HFFc6 (cell line): ENCODE results near the gene ABCA9. TPM values are rescaled to one million over a fixed set of nuclear protein-coding genes. Genes with fewer than 3 reads are reported as not detected.

ENCODE experiments used
- DNase-seq: peaks from one replicate; pipeline ENCODE4 v3.0.0-alpha.2; 2018
- H3K27ac Mint-ChIP-seq: 2 replicates; pipeline ENCODE4 v1.8.0; 2020; ENCODE audit warnings: mild to moderate bottlenecking, mixed read lengths
- H3K27me3 Mint-ChIP-seq: 2 replicates; pipeline ENCODE4 v1.8.0; 2021; ENCODE audit warnings: mild to moderate bottlenecking, moderate library complexity, mixed read lengths; ENCODE audit not compliant: insufficient read depth
- H3K36me3 Mint-ChIP-seq: 2 replicates; pipeline ENCODE4 v1.8.0; 2021; ENCODE audit warnings: low read depth, mixed read lengths
- H3K4me1 Mint-ChIP-seq: 2 replicates; pipeline ENCODE4 v1.8.0; 2020; ENCODE audit warnings: low read depth, mixed read lengths
- H3K4me3 Mint-ChIP-seq: 2 replicates; pipeline ENCODE4 v1.8.0; 2020; ENCODE audit warnings: mild to moderate bottlenecking, moderate library complexity, mixed read lengths
- H3K9me3 Mint-ChIP-seq: 2 replicates; pipeline ENCODE4 v1.8.0; 2020; ENCODE audit warnings: mild to moderate bottlenecking, mixed read lengths
- CTCF ChIP-seq: fragments of 200-600 bp; sonication (generic); IDR thresholded peaks from 2 replicates; pipeline ENCODE4 v1.5.0; 2021; ENCODE audit warnings: antibody characterized with exemption, mild to moderate bottlenecking
- long read RNA-seq: library from polyadenylated mRNA; unstranded; transcript quantifications from one replicate; pipeline ENCODE4 v2.0.0, GENCODE V29; 2019
- total RNA-seq, 6 experiments: library from RNA; stranded (reverse); fragmentation: NEBNext Ultra II Directional; extraction: Animal tissue kit (Norgen Biotek cat#: 25700); gene quantifications; 2 replicates in 1 of 6; 3 replicates in 5 of 6; pipeline ENCODE4 v1.2.3, GENCODE V29; 2021

The ABCA9 gene, protein sequence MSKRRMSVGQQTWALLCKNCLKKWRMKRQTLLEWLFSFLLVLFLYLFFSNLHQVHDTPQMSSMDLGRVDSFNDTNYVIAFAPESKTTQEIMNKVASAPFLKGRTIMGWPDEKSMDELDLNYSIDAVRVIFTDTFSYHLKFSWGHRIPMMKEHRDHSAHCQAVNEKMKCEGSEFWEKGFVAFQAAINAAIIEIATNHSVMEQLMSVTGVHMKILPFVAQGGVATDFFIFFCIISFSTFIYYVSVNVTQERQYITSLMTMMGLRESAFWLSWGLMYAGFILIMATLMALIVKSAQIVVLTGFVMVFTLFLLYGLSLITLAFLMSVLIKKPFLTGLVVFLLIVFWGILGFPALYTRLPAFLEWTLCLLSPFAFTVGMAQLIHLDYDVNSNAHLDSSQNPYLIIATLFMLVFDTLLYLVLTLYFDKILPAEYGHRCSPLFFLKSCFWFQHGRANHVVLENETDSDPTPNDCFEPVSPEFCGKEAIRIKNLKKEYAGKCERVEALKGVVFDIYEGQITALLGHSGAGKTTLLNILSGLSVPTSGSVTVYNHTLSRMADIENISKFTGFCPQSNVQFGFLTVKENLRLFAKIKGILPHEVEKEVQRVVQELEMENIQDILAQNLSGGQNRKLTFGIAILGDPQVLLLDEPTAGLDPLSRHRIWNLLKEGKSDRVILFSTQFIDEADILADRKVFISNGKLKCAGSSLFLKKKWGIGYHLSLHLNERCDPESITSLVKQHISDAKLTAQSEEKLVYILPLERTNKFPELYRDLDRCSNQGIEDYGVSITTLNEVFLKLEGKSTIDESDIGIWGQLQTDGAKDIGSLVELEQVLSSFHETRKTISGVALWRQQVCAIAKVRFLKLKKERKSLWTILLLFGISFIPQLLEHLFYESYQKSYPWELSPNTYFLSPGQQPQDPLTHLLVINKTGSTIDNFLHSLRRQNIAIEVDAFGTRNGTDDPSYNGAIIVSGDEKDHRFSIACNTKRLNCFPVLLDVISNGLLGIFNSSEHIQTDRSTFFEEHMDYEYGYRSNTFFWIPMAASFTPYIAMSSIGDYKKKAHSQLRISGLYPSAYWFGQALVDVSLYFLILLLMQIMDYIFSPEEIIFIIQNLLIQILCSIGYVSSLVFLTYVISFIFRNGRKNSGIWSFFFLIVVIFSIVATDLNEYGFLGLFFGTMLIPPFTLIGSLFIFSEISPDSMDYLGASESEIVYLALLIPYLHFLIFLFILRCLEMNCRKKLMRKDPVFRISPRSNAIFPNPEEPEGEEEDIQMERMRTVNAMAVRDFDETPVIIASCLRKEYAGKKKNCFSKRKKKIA (N-terminal part only)
- total RNA-seq = not detected
- long read RNA-seq = 0 reads

DNA sequence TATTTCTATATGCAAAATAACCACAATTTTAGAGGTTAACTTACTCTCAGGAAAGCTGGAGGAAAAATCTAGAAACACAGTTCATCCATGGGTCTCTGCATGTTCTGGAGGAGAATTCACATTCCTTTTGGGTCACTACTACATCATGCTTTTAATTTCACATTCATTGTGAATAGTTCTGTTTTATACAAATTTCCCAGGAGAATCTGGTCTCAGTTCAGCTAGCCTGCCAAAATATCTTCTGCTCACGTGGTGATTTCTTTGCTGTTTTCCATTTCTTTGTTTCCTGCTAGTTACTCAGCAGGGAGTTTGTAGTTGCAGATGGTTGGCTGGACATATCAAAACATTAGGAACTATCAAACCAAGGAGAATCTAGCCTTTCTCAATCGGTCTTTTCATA, at the start of gene ABCA9:
Gene ABCA9 (minus strand): TSS at position 106 of the 400 bp plus-strand sequence. CDS start 9,801 bp downstream, outside the sequence.
- Mint-ChIP-seq H3K36me3 (no peaks in the 10 kb centered on the region), H3K4me1 (no peaks in the 10 kb centered on the region), H3K27ac (no peak within 1 kb of the TSS), H3K27me3 (no peaks in the 10 kb centered on the region; the same call in 1 of the 2 replicates), H3K4me3 (no peak within 1 kb of the TSS), H3K9me3 (peaks cover 23% of the 10 kb centered on the region)
- DNase-seq = no peak
- no peak for TF ChIP-seq CTCF

GRCh38 chr17:69105907-69106730, 45.4 kb upstream of the ABCA9 start:
- H3K27ac Mint-ChIP-seq = no peak overlapping the region
- H3K4me3 Mint-ChIP-seq = no peak overlapping the region
- H3K27me3 Mint-ChIP-seq = no peaks in the 10 kb centered on the region
- no peaks in the 10 kb centered on the region for H3K36me3 Mint-ChIP-seq
- no peak for DNase-seq
- peaks cover 44% of the 10 kb centered on the region for H3K9me3 Mint-ChIP-seq
- H3K4me1 Mint-ChIP-seq = no peaks in the 10 kb centered on the region
- no peak for TF ChIP-seq CTCF

DNA sequence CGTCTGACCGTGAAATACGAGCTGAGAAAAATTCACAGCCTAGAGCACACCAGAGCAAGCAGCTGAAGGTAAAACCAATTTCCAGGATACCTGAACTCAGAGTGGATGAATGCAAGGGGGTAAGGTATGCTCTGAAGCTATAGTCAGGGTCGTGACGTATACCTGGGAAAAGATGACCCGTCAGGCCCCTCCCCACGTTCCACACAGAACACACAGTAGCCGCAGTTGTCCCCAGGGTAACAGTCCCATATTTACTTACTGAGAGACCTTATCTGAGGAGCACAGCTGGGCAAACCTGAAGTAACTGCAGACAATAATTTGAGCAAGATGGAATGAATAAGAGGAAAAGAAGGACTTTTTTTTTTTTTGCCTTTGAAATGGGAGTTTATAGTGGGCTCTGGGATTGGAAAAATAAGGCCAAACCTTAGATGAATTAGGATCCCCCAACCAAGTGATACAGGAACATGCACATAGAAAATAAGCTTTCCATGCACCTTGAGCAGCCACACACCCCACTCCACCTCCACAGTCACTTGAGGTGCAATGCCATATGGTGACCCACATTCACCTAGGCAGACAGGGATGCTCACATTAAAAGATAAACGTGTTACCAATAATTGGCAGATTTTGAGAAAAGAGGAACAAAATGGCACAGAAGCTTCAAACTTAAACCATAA, 43.0 kb upstream of the ABCA9 start:
- H3K36me3 Mint-ChIP-seq = no peaks in the 10 kb centered on the region
- H3K27me3 Mint-ChIP-seq = no peaks in the 10 kb centered on the region
- H3K27ac Mint-ChIP-seq = no peak overlapping the region
- H3K4me1 Mint-ChIP-seq = no peaks in the 10 kb centered on the region
- no peak for TF ChIP-seq CTCF
- H3K9me3 Mint-ChIP-seq = peaks cover 46% of the 10 kb centered on the region
- DNase-seq = no peak
- no peak overlapping the region for H3K4me3 Mint-ChIP-seq

- Mint-ChIP-seq H3K9me3 (peaks cover 25% of the 10 kb centered on the region), H3K27me3 (no peaks in the 10 kb centered on the region), H3K4me1 (no peaks in the 10 kb centered on the region), H3K36me3 (no peaks in the 10 kb centered on the region), H3K4me3 (no peak overlapping the region), H3K27ac (no peak overlapping the region)
- TF ChIP-seq CTCF = no peak
- DNase-seq = no peak
These were observed 37.9 kb upstream of the ABCA9 start for GRCh38 chr17:69098625-69099024.
